ENCODE data around the gene CP.

DNA sequence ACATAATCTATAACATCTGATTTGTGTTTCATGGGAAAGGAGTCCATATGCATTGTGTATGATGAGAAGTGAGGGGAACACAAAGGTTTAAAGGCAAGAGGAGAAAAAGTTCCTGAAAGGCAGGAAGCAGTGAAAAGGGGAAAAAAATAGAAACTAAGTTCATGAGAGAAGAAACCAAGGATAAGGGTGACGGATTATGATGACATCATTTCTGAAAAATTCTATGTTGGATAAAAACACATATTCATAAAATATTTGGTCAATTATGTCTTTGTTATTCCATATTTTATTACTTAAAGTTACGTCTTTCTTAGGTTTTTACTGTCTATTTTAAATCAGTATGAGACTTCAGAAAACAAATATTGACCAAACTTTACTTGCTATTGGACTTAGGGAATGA is 48.6 kb upstream of the CP start:
- TF ChIP-seq CTCF (IDR thresholded peaks at IDR 0.05) (no peak), POLR2A (IDR thresholded peaks at IDR 0.05) (no peak)

Data from right lobe of liver (tissue), 4 donors.